HG02798 (cell line): Measurements from ENCODE around the gene CHN1.

Experiments
- ATAC-seq: cut with Tn5 transposase; IDR thresholded peaks from one replicate; pipeline ENCODE4 v1.9.1; 2021; ENCODE audit warnings: mild to moderate bottlenecking; ENCODE audit not compliant: unreplicated experiment, poor library complexity

Gene CHN1

DNA sequence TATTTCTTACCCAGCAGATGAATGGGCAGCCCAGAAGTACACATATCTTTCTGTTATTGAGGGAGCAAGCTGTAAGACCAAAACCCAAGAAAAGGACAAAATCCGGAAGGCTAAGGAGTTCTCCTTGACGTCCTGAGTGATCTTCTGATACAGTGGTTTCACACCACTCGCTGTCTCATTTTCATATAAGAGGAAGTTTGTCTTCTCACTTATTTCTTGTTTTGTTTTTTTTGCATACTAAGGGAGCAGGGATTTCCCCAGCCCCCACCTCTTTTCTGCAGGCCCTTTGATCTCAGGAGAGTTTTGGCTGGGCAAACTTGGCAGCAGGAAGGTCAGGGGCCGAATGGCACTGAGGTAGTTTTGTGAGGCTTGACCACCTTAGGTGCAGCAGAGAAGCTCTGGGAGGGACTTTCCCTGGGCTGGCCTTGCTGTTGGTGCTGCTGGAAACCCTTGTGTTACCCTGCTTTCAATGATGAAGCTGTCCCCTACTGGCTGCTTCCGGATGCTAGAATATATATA is 254.2 kb downstream of the CHN1 start:
- ATAC-seq: peak; percentile 55

- no peak for ATAC-seq
These were observed 255.4 kb downstream of the CHN1 start for GRCh38 chr2:174749793-174750192.

DNA sequence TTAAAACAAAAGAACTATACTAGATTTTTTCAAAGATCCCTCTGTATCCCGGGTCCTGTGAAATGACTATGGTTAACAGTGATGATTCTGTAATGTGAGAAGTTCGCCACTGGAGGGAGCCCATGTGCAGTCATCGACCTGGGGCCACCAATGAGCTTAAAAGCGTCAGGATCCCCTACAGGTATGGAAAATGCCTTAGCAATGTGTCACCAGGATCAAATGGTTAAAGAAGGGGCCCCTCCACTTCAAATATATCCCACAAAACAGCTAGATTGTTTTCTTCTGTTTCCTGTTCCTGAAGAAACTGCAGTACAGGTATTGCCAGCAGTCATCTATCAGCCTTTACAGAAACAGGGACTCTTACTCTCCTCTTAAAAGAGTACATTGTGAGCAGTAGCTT is 256.2 kb downstream of the CHN1 start:
- peak; percentile 37 for ATAC-seq
